H1 (cell line): ENCODE measurements around the gene BROX. TPM values are rescaled to one million over a fixed set of nuclear protein-coding genes. Genes with fewer than 3 reads are reported as not detected.

Experiments used
- EZH2 ChIP-seq: fragments of 200-600 bp; sonication (generic); IDR thresholded peaks from 2 replicates; pipeline ENCODE4 v1.7.1; 2012; ENCODE audit warnings: low read depth, mild to moderate bottlenecking, moderate library complexity, low read length, inconsistent platforms; ENCODE audit not compliant: severe bottlenecking
- KDM1A ChIP-seq: fragments of 200-600, 300-600 bp; sonication (generic); IDR thresholded peaks from 2 replicates; pipeline ENCODE4 v1.7.1; 2016; ENCODE audit warnings: mild to moderate bottlenecking, low read length, borderline replicate concordance
- NRF1 ChIP-seq: IDR thresholded peaks from 2 replicates; pipeline ENCODE4 v1.6.1; 2011; ENCODE audit warnings: mild to moderate bottlenecking, low read depth, low read length, improper control_type of control experiment
- polyA plus RNA-seq, 7 experiments: library from polyadenylated mRNA; depleted of rRNA in 3 of 7; stranded (reverse) in 5 of 7; unstranded in 2 of 7; fragments of >200 nt in 5 of 7; fragments of 200-250 nt in 2 of 7; gene quantifications; 1 replicate in 5 of 7; 2 replicates in 1 of 7; 4 replicates in 1 of 7; pipeline versions ENCODE4 v1.2.1 to v1.2.3, GENCODE V29; 2011 to 2013; ENCODE audit warnings: missing spikeins in 2 of 7, mixed read lengths in 2 of 7
- total RNA-seq: library from RNA; stranded (reverse); fragmentation: NEBNext Ultra II Directional; extraction: Animal tissue kit (Norgen Biotek cat#: 25700); gene quantifications from 2 replicates; pipeline ENCODE4 v1.2.1, GENCODE V29; 2021
- TF ChIP-seq, protein P1 (sequence below): IDR thresholded peaks from 2 replicates; pipeline ENCODE4 v1.6.1; 2011; ENCODE audit warnings: low read length, improper control_type of control experiment

BROX gene
- total and polyA plus RNA-seq, 2 of the 8 experiments (the other 6 are each of a cell fraction or from before 2014, with no cell fraction given) = 3.8 to 26.7 TPM

DNA sequence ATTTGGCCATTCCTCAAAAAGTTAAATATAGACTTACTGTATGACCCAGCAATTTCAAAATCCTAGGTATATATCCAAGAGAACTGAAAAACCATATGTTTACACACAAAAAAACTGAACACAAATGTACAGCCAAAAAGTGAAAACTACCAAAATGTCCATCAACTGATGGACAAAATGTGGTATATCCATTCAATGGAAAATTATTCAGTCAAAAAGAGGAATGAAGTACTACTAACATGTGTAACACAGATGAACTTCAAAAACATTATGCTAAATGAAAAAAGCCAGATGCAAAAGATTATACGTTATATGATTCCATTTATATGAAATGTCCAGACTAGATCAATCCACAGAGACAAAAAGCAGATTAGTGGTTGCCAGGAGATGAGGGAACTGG lies 8.1 kb upstream of the BROX start (continued):
- TF ChIP-seq EZH2 = no peak
- TF ChIP-seq KDM1A = no peak
- TF ChIP-seq NRF1 = no peak
- TF ChIP-seq, protein P1, sequence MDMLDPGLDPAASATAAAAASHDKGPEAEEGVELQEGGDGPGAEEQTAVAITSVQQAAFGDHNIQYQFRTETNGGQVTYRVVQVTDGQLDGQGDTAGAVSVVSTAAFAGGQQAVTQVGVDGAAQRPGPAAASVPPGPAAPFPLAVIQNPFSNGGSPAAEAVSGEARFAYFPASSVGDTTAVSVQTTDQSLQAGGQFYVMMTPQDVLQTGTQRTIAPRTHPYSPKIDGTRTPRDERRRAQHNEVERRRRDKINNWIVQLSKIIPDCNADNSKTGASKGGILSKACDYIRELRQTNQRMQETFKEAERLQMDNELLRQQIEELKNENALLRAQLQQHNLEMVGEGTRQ = no peak
